8988T (cell line): ENCODE results near the gene LHX4.

Source experiments
- DNase-seq: peaks from one replicate; pipeline ENCODE4 v3.0.0; 2011

The LHX4 gene

DNA sequence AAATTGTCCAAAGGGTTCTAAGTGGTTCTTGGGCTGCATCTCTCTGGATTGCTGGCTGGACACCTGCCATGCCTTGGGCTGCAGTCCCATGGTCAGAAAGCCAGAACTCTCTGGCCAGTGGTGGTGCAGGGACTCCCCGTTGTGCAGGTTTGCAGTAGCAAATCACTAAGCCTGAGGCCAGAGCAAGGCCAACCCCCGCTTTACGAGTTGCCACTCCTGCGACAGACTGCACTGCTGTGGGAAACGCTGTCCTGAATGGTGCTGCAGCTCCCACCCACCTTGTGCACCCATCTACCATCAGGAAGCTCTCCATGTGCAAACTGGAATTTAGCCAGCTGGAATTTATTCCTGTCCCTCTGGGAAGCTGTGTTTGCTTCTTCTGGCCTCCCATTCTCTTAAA, 45.7 kb downstream of the LHX4 start:
- no peak for DNase-seq

DNA sequence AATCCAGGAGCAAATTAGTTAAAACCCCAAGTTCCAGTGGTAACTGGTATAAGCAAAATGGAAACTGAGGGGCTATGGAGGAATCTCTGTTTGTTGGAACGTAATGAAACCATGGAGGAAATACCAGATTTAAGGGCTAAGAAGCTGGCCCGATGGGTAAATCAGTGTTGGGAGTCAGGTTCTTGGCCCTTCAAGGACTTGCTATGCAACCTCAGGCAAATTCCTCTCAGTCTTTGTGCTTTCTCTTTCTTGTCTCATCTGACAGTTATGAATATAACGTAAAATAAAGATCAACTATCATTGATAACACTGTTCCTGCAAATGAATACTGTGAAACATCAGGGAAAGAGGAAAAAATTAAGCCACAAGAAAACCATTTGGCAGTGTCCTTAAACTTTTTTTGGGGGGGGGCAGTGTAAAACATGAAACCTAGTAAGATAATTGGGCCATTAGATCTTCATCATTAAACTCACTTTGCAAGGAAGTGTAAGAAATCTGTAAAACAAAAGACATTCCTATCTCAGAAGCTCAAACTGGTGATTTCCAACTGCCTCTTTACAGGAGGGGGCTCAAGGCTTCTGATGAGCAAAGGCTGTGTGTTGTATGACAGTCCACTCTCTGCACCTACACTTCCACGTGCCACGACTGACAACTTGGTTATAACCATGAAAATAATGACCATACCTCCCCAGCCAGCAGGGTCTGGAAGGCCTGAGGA, 47.6 kb downstream of the LHX4 start:
- DNase-seq: no peak

DNA sequence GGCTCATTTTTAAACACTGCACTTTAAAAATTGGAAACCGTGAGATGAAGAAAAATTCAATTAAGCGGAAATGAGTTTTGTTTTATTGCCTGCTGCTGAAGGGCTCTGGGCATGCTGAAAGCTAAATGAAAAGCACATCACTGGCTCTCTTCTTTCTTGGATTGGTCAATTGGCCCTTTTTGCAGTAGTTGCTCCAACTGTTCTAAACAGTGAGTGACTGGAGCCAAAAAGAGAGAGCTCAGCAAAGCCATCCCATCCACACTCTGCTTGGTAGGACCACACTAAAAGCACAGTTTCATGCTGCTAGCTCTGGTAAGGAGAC, 48.1 kb downstream of the LHX4 start:
- DNase-seq: no peak

DNA sequence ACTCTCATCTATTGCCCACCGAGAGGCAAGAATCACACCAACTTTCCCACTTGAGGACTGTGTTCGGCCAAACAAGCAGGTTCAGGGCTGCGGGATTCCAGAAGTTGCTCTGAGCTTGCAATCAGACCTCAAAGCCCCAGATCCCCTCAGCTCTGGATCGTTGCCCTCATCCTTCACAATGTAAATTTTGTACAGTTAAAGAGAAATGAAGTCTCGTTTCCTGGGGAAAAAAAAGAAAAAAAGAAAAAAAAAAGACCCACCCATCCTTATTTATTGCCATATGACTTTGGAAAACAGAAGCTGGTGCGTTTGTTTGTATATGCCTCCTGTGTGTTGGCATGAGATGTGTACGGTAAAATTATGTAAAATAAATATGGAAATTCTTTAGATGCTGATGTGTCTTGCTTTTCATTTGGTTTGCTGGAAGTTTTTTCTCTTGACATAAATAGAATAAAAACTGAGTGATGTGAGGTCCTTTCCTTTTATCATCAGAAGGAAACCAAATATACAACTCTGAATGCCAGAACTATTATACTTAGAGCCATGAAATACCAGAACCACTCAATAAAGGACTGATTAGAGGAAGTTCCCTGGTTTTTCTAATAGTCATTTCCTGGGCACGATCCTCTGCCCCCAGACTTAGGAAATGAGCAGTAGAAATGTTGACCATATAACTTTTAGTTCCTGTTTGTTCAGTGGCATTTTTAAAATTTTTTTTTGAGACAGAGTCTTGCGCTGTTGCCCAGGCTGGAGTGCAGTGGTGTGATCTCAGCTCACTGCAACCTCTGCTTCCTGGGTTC, 48.7 kb downstream of the LHX4 start:
- DNase-seq: no peak

DNA sequence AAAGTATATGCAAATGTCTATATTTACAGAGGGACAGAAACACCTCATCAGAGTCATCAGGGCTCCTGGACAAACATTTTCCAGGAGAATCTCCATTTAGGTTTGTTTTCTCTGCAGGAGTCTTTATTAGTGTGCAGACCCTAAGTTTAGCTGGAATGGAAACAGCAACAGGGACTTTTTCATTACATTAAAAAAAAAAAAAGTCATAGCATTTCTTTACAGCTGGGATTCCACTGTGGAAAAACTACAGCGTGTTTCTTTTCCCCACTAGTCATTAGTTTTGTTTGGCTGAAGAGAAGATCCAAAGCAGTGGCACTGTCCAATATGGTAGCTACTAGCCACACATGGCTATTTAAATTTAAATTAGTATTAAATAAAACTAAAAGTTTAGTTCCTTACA, 49.6 kb downstream of the LHX4 start:
- DNase-seq: no peak

DNA sequence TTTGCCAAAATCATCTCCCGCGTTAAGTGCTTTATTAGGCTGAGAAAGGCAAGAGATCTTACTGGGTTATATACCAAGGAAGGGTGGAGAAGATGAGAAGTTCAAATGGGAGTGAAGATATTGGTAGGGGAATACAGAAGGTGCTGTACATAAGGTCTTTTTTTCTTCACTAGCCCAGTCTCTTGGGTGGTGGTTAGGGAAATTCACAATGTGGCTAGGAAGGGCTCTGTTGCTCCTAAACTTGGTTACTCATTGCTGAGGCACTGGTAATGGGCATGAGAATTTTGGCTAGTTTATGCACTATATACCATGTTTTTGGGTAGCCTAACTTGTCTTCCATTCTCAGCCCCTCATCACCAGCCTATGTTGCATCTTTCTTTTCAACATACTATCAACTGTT, 50.6 kb downstream of the LHX4 start:
- no peak for DNase-seq

DNA sequence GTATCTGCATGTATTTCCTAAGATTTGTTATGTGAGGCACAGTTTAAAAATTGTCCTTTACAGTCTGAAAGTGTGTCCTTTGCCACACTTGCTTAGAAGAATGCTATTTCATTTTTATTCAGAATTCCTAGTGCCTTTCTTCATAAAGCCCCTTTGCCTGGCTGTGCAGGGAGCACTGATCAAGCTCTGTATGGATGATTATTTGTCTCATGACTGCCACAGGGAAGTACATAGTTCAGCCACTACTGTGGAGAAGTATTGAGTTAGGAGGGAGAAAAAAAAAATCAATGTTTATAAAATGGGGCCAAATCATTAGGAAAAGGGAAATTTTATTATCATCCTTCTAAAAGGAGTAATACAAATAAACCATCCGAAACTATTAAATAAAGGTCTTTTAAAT, 51.4 kb downstream of the LHX4 start:
- no peak for DNase-seq

DNA sequence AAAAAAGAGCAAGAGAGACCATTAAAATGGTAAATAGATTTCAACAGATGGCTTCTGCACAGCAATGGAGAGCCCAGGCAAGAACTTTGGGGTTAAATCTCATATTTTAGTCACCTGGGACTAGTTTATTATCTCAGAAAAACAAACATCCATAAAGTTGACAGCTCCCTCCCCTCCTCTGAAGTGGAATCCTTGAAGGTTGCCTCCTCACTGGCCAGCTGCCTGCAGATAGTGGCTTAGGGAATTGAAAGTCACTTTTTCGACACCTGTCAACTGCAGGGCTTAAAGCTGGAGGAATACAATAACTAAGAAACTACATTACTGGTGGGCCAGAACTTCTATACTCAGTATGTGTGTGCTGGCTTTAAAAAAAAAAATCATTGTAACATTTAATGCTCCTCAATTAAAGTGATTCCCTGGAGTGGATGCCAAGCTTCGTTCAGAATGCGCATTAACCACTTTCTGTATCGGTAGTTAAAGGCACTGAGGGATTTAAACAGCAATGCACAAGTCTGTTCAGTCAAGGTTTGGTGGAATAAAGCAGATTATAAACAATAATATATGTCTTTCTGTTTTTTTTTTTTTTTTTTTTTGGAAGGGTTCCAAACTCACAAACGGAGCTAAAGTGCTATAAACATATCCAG, 52.5 kb downstream of the LHX4 start:
- DNase-seq: no peak

DNA sequence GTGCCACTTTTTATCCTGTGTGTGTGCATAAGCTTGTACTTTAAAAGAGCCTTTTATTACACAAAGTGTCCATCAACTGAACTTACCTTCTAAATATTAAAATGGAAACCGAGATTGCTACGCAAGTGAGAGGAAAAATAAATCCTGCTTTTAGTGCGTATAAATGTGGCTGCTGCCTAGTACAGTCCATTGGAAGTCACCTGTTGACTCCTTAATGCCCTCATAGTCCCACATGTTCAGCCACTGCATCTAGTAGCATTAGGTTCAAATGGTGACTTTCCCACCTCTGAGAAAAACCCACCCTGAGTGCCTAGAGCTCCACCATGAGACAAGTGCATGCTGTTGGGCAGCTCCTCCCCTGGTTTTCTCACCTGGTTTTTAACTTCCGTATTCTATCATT, 53.0 kb downstream of the LHX4 start:
- no peak for DNase-seq

DNA sequence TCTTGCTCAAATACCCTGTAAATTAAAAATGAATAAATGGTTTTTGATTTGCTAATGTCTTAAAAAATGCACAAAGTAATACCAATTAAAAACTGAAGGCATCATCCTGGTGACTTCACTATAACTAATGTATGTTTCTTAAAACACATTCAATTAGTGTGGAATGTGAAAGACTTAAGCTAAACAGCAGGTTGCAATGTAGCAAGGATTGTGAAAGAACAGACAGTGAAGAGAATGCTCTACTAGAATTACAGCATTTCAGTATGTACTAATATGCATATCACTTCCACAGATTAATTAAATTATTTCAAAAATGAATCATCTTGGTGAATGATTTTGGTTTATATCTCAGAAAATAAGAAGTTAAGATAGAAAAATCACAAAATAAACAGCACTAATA, 56.4 kb downstream of the LHX4 start:
- no peak for DNase-seq

DNA sequence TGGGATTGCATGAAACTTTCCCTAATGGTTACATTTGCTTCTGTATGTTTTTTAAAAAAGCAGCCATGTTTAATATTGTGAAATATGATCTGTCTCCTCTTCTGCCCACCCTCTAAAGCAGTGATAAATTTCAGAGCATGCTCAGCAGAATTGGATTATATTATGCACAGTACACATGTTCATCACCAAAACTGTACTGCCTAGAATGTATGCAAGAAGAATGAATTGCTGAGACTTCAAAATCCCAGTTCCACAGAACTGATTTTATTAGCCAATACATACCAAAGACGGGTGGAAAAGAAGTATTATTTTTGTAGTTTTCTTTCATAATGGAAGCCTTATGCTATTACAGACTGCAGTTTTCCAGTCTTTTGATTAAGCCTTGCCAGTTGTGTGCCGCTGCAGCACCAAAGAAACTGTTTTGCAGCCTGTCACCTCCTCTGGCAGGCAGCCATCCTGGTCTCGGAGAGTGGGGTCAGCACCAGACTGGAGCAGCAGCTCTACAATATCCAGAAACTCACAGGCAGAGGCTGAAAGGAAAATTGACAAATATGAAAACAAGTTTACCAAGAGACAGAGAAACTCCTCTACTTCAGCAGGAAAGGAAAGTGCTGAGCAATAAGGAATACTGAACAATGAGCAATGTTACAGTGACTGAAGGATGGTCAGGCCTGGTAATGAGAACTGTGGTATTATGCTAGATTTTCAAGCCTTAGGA, 58.1 kb downstream of the LHX4 start:
- no peak for DNase-seq

DNA sequence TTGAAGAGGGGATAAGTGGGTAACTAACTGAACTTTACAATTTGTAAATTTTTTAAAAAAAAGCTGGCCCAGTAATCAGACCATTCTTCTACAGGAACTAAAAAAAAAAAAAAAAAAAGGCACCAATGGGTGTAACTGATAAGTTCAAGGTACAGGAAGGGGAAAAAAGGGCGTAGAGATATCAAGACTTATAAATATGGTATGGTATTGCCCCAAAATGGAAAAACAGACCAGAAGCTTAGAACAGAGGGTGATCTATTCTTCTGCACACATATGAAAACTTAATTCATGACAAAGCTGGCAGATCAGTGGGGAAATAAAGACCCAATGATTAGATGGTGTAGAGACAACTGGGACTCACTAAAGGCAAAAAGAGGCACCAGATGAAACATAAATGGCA, 58.9 kb downstream of the LHX4 start:
- no peak for DNase-seq

DNA sequence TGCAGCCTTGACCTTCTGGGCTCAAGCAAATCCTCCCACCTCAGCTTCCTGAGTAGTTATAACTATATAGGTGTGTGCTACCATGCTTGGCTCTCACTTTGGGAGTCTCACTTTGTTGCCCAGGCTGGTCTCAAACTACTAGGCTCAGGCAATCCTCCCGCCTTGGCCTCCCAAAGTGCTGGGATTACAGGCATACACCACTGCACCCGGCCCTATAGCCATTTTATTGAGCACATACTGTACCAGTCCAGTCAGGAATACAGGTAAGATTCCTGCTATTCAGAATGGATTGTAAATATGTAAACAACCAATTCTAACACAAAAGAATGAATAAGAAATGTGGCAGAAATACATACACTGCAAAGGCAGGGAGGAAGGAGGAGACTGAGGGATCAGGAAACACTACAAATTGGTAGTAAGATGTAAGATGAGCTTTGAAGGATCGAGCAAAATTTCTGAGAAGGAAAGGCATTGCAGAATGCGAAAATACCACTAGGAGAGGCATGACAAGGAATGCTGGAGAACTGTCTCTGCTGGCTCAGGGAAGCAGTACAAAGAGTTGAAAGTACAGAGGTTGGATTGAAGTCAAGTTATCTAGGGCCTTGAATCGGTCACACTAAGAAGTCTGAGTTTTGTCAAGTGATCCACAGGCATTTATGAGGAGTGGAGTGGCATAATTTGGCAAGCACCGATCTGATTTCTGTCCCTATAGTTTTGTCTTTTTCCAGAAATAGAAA, 60.4 kb downstream of the LHX4 start:
- no peak for DNase-seq

DNA sequence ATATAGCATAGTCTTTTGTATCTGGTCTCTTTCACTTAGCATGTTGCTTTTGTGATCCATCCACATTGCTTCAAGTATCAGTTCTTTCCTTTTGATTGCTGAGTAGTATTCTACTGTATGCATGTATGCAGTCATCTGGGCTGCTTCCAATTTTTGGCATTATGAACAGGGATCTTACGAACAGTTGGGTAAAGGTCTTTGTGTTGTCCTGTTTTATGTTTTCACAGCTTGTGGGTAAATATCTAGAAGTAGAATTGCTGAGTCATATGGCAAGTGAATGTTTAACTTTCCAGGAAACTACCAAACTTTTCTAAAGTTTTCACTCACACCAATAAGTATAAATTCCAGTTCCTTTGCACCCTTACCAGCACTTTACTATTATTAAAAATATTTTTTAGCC, 60.9 kb downstream of the LHX4 start:
- no peak for DNase-seq

DNA sequence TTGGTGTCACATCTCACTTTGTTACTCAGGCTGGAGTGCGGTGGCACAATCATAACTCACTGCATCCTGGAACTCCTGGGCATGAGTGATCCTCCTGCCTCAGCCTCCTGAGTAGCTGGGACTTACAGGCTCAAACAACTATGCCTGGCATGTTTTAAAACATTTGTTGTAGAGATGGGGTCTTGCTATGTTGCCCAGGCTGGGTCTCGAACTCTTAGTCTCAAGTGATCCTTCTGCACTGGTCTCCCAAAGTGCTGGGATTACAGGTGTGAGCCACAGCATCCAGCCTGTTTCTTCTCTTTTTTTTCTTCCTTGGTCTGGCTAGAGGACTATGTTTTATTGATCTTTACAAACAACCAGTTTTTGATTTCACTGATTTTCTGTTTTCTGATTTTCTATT, 64.6 kb downstream of the LHX4 start:
- no peak for DNase-seq

DNA sequence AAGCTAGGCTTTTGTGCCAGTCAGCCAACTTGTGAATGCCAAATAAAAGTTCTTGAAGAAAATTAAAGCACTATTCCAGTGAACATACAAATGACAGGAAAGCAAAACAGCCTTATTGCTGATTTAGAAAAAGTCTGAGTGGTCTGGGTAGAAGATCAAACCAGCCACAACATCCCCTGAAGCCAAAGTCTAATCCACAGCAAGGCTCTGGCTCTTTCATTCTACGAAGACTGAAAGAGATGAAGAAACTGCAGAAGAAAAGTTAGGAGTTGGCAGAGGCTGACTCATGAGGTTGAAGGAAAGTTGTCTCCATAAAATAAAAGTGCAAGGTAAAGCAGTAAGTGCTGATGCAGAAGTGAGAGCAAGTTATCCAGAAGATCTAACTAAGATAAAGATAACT, 65.9 kb downstream of the LHX4 start:
- no peak for DNase-seq

DNA sequence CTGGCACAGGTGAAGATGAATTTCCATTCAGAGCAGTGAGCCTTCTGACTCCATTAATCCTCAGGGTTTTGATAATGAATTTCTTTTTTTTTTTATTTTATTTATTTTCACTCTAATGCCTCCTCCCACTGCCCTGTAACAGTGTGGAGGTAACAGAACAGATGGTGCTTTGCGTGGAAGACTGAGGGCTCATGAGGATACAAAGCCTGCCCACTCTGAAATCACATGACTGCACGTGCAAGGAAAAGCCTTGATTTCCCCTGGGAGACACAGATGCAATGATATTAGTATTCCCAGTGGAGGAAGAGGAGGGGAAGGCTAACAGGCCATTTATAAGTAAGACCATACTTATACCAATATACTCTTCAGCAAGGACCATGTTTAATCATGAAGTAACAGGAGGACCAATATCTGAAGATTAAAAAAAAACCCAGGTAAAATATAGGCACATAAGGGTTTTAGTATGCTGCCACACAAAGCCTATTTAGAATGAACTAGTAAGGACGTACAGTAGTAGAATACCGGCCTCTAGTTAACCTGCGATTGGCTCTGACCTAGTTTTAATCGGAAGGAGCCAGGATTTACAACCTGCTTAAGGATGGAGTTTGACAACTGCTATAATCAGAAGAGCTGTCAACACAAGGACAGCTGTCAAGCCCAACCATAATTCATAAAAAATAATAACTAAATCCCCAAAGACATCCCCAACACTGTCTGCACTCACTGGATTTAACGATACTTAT, 69.6 kb downstream of the LHX4 start:
- DNase-seq: no peak

DNA sequence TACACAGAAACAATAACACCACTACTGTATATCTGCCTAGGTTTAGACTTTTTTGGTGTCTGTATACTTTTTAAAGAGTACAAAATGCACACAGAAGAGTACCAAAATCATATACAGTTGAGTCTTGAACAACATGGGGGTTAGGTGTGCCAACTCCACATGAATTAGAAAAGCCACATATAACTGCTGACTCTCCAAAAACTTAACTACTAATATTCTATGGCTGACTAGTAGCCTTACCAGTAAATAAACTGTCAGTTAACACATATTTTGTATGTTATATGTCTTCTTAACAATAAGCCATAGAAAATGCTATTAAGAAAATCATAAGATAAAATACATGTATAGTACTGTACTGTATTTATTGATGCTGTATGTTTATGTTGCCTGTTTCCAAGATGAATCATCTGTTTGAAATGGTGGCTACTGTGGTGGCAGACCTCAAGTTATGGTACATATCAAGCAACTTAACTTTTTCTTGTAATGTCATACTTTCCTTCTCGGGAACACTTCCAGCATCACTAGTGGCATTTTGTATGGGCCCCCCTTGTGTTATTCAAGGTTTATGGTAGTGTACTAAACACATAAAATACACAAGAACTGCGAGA, 71.2 kb downstream of the LHX4 start:
- DNase-seq: no peak

DNA sequence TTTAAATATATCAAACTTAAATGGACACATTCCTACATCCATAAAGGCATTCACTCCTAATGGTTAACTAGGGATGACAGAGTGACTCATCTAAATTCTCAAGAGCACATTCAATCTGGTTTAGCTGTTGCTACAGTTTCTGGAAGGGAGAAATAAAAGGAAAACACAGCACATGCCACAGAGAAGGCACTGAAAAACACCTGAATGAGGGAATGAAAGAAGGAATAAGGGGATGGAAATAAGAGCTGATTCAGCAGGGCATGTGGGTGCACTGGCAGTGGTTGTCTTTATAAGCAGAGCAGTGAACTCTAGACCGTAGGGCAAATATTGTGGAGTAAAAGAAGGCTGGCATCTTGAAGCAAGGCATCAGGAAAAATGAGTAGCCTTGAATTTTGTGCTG, 79.3 kb downstream of the LHX4 start:
- no peak for DNase-seq

DNA sequence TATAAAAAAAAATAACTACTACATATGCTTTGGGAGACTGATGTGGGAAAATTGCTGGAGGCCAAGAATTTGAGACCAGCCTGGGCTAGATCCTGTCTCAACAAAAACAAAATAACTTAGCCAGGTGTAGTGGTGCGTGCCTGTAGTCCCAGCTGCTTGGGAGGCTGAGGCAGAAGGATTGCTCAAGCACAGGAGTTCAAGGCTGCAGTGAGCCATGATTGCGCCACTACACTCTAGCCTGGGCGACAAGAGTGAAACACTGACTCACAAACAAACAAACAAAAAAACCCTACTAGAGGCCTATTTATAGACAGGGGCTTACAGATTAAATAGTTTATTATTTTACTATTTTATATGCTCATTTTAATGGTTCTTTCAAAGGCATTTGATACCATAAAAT, 80.0 kb downstream of the LHX4 start:
- DNase-seq: no peak

DNA sequence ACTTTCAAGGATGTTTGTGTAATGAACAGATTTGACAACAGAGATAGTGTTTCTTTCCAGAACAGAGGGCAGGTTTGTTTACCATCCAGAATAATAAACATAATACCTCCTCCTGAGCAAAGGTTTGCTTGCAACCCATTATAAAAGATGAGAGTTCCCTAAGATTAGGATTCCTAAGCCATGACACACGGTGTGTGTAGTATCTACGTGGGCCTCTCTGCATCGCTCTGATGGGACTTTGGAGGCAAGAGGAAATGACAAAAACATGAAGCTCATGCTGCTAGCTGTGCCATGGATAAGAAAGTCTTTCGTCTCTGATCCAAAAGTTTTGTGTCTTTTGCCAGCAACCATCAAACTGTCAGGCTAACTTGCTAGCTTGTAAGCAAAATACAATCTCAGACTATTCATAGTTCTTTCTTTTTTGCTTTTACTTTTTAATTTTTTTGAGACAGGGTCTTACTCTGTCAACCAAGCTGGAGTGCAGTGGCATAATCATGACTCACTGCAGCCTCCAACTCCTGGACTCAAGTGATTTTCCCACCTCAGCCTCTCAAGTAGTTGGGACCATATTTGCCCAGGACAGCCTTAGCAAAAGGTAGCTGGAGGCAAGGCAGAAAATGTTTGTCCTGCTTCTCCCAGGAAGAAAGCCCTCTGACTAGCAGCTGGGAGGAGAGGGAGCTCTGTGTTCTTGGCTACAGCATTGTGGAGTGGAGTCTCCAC, 81.1 kb downstream of the LHX4 start:
- DNase-seq: no peak
